ENCODE measurements around the gene ADSS1.

DNA sequence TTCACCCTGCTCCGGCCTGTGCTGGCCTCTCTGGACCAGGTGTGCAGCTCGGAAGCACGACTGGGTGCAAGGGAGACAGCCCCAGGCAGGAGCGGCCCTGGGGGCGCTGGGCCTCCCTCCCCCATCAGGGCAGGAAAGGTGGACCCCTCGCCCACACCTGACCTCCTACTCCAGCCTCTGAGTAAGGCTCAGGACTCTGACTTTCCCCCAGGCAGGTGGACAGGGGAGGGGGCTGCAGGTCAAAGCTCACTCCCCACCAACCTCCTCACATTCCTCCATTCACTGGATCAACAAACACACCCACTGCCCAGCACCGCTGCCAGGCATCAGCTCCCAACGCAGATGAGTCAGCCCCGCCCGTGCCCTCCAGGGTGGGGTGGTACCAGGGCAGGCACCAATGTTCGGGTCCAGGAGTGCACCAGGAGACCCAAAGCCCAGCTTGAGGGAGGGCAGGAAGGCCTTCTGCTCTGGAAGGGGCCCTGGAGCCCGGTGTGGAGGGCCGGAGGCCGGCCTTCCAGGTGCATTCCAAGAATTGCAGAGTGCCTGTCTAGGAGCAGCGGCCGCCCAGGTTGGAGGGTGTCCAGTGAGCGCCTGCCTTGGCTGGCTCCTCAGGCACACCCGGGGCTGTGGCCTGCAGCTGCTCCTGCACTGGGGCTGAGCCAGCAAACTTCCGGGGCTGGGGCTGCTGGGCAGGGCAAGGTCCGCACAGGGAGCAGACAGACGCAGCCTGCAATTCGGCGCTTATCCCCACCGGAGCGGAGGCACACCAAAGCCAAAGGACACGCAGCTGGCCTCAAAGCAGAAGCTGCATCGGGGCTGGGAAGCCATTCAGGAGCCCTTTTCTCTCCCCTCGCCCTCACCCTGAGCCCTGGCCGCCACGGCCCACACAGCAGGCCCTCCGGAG is 36.2 kb upstream of the ADSS1 start:
- TF ChIP-seq, protein P1, sequence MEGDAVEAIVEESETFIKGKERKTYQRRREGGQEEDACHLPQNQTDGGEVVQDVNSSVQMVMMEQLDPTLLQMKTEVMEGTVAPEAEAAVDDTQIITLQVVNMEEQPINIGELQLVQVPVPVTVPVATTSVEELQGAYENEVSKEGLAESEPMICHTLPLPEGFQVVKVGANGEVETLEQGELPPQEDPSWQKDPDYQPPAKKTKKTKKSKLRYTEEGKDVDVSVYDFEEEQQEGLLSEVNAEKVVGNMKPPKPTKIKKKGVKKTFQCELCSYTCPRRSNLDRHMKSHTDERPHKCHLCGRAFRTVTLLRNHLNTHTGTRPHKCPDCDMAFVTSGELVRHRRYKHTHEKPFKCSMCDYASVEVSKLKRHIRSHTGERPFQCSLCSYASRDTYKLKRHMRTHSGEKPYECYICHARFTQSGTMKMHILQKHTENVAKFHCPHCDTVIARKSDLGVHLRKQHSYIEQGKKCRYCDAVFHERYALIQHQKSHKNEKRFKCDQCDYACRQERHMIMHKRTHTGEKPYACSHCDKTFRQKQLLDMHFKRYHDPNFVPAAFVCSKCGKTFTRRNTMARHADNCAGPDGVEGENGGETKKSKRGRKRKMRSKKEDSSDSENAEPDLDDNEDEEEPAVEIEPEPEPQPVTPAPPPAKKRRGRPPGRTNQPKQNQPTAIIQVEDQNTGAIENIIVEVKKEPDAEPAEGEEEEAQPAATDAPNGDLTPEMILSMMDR (conservative IDR thresholded peaks at IDR 0.05 in 1 of 2, IDR thresholded peaks at IDR 0.05 in 1 of 2; ENCODE audit: low read depth in 1 of 2, low read length in 2 of 2) = no peak
- TF ChIP-seq EZH2 (IDR thresholded peaks at IDR 0.05; ENCODE audit: low read length, missing control alignments) = no peak

Data from fibroblast of lung (primary cell).